ENCODE data around the gene MROH2B.
"Not testable (repeated sequence)": the region's sequence is repeated elsewhere in the genome, so short reads cannot be mapped to it uniquely, and the experiment has no call there.

The MROH2B gene

GRCh38 chr5:41071242-41071641 is at the start of gene MROH2B:
Gene MROH2B (minus strand): TSS chr5:41071342. CDS start chr5:41070852, 490 bp downstream.
- DNase-seq = no peak

DNA sequence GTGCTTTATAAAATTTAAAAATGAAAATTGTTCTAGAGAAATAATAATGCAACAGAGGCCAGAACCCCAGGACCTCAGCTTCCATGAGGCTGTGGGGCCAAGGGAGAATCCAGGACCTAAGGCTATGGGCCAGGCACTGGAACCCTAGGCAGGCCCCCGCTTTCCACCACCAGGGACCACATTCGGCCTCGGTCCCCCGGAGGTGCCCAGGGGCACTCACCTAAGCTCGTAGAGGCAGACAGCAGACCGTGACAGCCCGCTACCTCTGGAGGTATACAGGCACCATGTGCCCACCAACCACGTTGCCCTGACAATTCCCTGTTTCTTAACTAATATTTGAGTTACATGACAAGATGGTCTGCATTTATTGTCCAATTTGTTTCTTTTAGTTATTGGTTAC is 49.5 kb upstream of the MROH2B start:
- no peak for DNase-seq

DNA sequence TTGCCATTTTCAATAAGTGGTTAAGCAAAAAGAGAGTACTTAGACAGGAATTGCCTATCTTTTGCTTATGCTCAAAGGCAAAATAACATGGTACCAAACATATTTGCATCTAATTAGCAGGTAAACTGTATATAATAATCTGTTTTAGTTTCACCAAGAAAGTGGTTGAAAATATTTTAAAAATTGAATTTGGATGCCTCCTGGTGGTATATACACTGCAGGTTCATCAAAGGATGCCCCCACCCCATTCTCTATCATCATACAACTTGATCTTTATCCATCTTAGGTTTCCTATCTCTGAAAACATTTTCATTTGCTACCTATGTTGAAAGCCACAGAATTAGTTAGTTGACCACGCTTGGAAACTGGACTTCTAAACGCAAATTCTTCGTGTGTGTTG is 47.0 kb upstream of the MROH2B start:
- no peak for DNase-seq

- DNase-seq = no peak
Observed at GRCh38 chr5:41115281-41115680, 44.1 kb upstream of the MROH2B start.

DNA sequence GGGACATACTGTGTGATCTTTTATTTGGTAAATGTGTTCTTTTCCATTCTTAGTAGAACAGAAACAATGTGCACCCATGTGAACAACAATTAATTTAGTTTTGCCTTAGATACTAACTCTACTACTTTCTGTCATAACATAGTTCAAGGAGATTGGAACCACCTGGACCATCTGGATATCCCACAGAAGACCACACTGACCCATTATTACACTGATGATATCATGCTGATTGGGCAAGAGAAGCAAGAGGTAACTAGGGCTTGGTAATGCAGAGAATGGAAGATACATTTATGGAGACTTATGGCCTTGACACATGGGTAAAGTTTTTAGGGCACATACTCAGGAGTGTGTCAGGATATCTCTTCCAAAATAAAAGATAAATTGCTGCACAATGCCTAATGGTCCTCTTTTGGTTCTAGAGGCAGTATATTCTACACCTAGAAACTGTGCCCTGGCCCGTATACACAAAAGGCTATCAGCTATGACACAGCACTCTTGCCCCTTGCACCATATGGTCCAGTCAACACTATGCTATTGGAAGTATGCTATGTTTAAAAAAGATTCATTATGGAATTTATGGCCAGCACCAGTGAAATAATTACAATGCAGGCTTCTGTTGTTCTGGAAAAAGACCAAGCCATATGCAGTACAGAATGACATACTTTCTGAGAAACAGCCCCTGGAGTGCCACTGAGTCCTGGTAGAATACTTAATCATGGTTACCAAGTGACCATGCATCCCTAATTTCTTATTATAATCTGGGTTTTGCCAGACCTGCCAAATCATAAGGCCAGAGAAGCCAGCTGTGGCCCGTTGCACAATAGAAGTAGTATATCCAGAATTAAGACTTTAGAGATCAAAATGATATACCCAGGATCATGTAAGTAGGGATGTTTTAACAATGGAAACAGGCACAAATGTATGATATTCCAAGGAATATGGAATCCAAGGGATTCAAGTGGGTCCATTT is 41.6 kb upstream of the MROH2B start:
- DNase-seq = no peak

- DNase-seq = no peak
Observed at GRCh38 chr5:41109186-41109585, 38.0 kb upstream of the MROH2B start.

GRCh38 chr5:41102341-41102740 is 31.2 kb upstream of the MROH2B start:
- no peak for DNase-seq

- DNase-seq = no peak
Observed at GRCh38 chr5:41097642-41098041, 26.5 kb upstream of the MROH2B start.

DNA sequence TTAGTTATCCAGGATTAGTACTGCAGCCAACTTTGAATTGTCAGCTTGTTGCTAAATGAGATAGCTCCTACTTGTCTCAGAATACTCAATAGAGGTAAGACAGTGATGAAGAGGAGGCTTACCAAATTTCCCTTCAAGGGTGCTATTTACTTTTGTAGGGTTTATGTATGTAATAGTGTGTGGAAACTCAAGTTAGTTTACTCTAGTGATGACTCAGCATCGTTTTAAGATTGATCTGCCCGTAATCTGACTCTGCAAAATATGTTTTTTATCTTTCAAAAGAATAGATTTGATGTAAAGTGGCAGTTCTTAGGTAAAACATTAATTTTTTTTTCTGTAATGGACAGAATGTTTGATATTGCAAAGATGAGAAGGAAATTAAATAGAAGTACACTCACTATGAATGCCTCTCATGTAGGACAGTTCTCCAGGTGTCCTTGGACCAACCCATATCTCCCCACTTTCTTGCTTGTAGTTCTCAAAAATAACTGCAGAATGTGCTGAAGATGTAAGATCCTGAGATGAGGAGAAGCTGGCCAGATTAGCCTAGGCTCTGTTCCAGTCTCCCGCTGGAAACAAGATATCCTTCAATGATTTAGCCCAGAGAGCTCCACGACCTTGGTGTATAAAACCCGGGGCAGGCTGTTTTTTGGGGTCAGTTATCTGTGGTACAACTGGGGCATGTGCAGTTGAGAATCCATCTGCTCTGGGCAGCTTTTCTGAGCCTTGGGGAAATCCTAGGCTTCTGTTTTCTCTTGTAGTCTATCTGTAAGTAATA is 24.4 kb upstream of the MROH2B start:
- no peak for DNase-seq

DNA sequence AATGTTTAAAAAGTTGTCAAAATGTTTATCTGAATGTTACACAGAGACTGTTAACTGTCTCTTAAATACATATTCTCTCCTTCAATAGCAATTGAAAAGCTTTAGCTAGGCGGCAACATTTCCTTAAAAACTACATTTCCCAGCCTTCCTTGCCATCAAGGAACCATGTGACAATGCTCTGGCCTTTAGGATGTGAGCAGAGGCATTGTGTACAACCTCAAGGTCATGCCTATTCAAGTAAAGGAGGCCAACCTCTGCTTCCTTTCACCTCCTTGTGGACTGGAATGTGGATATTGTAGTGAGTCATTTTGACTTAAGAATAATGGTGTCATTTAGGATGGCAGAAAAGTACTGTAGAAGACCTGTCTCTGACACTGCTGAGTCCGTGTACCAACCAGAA is 23.7 kb upstream of the MROH2B start:
- DNase-seq = no peak

DNA sequence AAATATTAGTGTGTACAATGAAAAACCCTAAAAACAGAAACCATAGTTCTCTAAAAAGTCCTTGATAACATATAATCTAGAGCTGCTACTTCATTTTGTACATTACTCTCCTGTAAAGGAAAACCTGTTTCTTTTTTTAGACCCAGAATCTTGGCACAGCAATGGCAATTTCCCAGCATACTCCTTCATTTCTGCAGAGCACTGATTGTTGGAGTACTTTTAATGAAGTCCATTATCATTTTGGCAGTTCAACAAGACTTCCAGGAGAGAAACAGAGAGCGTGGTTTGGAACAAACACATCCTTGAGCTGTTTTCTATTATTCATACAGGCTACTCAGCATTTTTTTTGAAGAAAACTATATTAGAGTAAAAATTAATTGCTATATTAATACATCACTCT is 22.7 kb upstream of the MROH2B start:
- DNase-seq = no peak

DNA sequence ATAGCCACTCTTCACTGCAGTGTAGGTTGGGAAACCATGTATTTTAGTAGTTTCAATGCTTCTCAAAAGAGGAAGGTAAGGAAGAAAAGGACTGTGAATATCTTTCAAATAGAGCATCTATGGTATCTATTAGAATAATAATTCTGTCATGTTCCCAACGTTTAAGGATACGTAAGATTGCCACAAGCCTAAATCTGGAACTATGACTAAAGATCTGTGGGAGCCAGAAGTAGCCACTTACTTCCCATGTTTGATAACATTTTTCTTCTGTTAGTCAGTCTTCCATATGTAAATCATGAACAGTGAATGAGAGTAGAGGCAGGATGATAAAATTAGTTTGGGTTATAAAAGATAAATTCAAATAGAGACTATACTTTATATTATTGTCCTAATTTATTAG is 16.3 kb upstream of the MROH2B start:
- DNase-seq = no peak

DNA sequence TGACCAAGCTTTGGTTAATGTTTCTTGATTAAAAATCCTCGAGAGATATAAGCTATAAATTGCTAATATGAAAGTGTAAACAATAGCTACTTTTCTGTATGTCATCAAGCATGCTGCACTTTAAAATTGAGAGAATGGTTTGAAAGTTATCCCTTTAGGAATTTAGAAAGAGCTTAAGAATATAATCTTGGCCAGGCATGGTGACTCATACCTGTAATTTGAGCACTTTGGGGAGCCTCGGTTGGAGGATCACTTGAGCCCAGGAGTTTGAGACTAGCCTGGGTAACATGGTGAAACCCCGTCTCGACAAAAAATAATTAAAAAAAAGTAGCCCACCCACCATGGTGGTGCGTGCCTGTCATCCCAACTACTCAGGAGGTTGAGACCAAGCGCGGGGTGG is 12.2 kb upstream of the MROH2B start:
- no peak for DNase-seq

- DNase-seq = no peak
Observed at GRCh38 chr5:41071975-41072374, 833 bp upstream of the MROH2B start.

GRCh38 chr5:41067714-41068568 is 3.2 kb downstream of the MROH2B start:
- DNase-seq = no peak

GRCh38 chr5:41065691-41066335 is 5.3 kb downstream of the MROH2B start:
- no peak for DNase-seq

DNA sequence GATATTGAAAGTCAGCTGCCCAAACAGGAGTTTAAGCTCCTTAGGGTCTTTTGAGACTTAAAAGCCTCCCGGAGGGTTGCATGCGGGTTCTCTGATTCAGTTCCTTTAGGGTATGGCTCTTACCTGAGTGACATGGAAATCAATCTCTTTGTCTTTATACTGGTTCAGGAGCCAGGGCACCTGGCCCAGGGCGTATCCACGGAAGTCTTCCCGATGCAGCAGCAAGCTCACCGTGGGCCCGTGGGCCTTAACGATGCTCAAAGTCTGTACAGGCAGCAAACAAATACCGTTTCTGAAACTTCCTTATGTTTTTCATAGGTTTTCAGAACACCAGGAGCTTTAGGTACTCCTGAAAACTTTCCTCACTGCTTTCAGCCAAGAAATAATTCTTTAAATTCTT is 13.2 kb downstream of the MROH2B start:
- DNase-seq = no peak

DNA sequence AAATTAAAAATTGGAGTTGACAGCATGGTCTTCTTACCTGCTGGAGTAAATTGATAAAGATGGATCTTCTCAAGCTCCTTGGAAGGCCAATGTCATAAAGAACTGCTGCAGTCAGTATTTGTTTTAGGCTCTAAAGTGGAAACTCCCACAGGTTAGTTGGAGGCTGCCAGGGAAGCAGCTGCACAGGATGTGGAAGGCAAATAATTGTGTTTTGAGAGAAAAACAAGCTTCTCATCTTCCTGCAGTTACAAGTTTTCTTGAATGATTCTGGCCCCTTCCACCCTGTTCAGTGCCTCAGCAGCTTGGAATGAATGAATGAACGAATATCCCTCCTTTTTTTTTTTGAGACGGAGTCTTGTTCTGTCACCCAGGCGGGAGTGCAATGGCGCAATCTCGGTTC is 13.9 kb downstream of the MROH2B start:
- DNase-seq = no peak

- no peak for DNase-seq
Observed at GRCh38 chr5:41048986-41049385, 22.2 kb downstream of the MROH2B start.

- DNase-seq = no peak
Observed at GRCh38 chr5:41043109-41043747, 27.9 kb downstream of the MROH2B start.

DNA sequence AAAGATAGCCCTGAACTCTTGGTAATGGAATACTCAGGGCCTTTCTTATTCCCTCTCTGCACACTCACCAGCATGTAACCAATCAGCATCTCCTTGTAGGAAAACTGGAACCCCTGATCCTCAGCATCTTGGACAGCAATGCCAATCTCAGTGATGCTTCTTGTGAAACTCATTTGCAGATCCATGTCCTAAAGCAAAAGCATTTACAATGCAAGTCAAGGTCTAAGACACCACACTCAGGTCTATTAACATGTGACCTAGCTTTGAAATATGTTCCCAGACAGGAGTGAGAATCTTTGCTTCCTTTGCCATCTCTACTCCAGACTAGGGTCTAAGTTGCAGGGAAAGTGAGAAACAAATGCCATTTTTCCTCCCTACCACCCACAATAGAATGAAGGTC is 38.2 kb downstream of the MROH2B start:
- no peak for DNase-seq

- not testable (repeated sequence) for DNase-seq
Observed at GRCh38 chr5:41022600-41022999, 48.5 kb downstream of the MROH2B start.
